GM12878 (cell line): ENCODE results near the gene MED13L. TPM values are rescaled to one million over a fixed set of nuclear protein-coding genes. Genes with fewer than 3 reads are reported as not detected.

Source experiments
- ATAC-seq: fragments of 200-7000 bp; cut with Tn5 transposase; 3 replicates; pipeline ENCODE4 v1.9.1; 2020; ENCODE audit warnings: mild to moderate bottlenecking, moderate library complexity
- BruUV-seq: library from RNA; stranded (reverse); fragments of 400-500 nt; replicated peaks from 2 replicates; lab custom pipeline; 2021; lab: Mats Ljungman, UMichigan
- CTCF ChIA-PET: fragments of 300-600 bp; sonication (Branson Sonifier 250); formaldehyde crosslinking; extraction: SDS; loops from one replicate; lab custom pipeline; 2021; ENCODE audit warnings: inconsistent platforms; lab: Yijun Ruan, JAX
- POLR2A ChIA-PET: fragments of 350-600 bp; formaldehyde crosslinking; extraction: SDS; loops from one replicate; lab custom pipeline; 2021; ENCODE audit warnings: inconsistent platforms; lab: Charles Lee
- RAD21 ChIA-PET: fragments of 300-600 bp; sonication (Branson Sonifier 250); formaldehyde crosslinking; loops from one replicate; lab custom pipeline; 2023; ENCODE audit warnings: antibody characterized with exemption; ENCODE audit not compliant: unreplicated experiment; lab: Charles Lee
- SMC1A ChIA-PET: fragments of 300-600 bp; sonication (Branson Sonifier 250); formaldehyde crosslinking; loops from one replicate; lab custom pipeline; 2023; ENCODE audit not compliant: unreplicated experiment, uncharacterized antibody; lab: Charles Lee
- DNase-seq: peaks from one replicate; pipeline ENCODE4 v3.0.0-alpha.2; 2011; ENCODE audit warnings: low read depth, low spot score
- FAIRE-seq: peaks from 3 replicates; lab custom pipeline; 2011; peaks lifted over from hg19 to GRCh38; lab: Jason Lieb, UNC
- H2AFZ ChIP-seq: 2 replicates; pipeline ENCODE4 v1.6.0; 2011; ENCODE audit warnings: low read depth, low read length, control low read depth; ENCODE audit not compliant: control insufficient read depth
- H3K27ac ChIP-seq: 2 replicates; pipeline ENCODE4 v1.5.1; 2011; ENCODE audit warnings: control low read depth; ENCODE audit not compliant: control insufficient read depth, insufficient read depth
- H3K27me3 ChIP-seq, 2 experiments: replicated peaks in 1 of 2; 2 replicates each; pipeline versions ENCODE4 v1.6.0 to v1.6.1; 2011; ENCODE audit warnings: low read length in 1 of 2; ENCODE audit not compliant: control insufficient read depth in 2 of 2, insufficient read depth in 2 of 2
- H3K36me3 ChIP-seq, 2 experiments: 2 replicates each; pipeline ENCODE4 v1.5.1; 2011; ENCODE audit warnings: low read length in 1 of 2; ENCODE audit not compliant: control insufficient read depth in 2 of 2, insufficient read depth in 2 of 2
- H3K4me1 ChIP-seq: 2 replicates; pipeline ENCODE4 v1.6.1; 2011; ENCODE audit warnings: mild to moderate bottlenecking, low read length, moderate library complexity, mixed read lengths; ENCODE audit not compliant: control insufficient read depth, insufficient read depth
- H3K4me2 ChIP-seq: 2 replicates; pipeline ENCODE4 v1.6.0; 2011; ENCODE audit warnings: control low read depth; ENCODE audit not compliant: control insufficient read depth, insufficient read depth
- H3K4me3 ChIP-seq: fragments of 200-600 bp; sonication (generic); 2 replicates; pipeline ENCODE4 v1.5.1; 2016
- H3K79me2 ChIP-seq: 2 replicates; pipeline ENCODE4 v1.6.0; 2011; ENCODE audit warnings: low read length; ENCODE audit not compliant: control insufficient read depth, insufficient read depth
- H3K9ac ChIP-seq: 2 replicates; pipeline ENCODE4 v1.8.0; 2011; ENCODE audit warnings: low read length, control low read depth, mixed read lengths; ENCODE audit not compliant: control insufficient read depth, insufficient read depth
- H3K9me3 ChIP-seq: replicated peaks from 3 replicates; pipeline ENCODE4 v1.5.1; 2011; ENCODE audit warnings: mild to moderate bottlenecking, low read length; ENCODE audit not compliant: control insufficient read depth, insufficient read depth
- H4K20me1 ChIP-seq: 2 replicates; pipeline ENCODE4 v1.6.0; 2011; ENCODE audit not compliant: control insufficient read depth, insufficient read depth
- CBX5 ChIP-seq: sonication (generic); IDR thresholded peaks from 2 replicates; pipeline ENCODE4 v1.6.1; 2016; ENCODE audit warnings: low read depth, moderate library complexity, mild to moderate bottlenecking, inconsistent platforms
- CTCF ChIP-seq, 3 experiments: IDR thresholded peaks in 2 of 3; conservative IDR thresholded peaks in 1 of 3; 2 replicates each; pipeline ENCODE4 v1.5.1; 2011; ENCODE audit warnings: low read depth in 3 of 3, low read length in 3 of 3, mild to moderate bottlenecking in 3 of 3, control low read depth in 2 of 3, moderate library complexity in 2 of 3, inconsistent platforms in 1 of 3, mixed read lengths in 1 of 3; ENCODE audit not compliant: control insufficient read depth in 2 of 3, insufficient read depth in 1 of 3; ENCODE audit errors: extremely low read depth in 1 of 3
- E2F8 ChIP-seq: fragments of 450-650 bp; IDR thresholded peaks from 2 replicates; pipeline ENCODE4 v1.6.1; 2018; ENCODE audit warnings: mild to moderate bottlenecking, low read depth, moderate library complexity; ENCODE audit not compliant: partially characterized antibody
- EZH2 ChIP-seq: IDR thresholded peaks from 2 replicates; pipeline ENCODE4 v1.6.1; 2012; ENCODE audit warnings: low read depth, mild to moderate bottlenecking, control low read depth, inconsistent platforms, low read length, borderline replicate concordance; ENCODE audit not compliant: control insufficient read depth
- GATAD2B ChIP-seq: fragments of 450-650 bp; conservative IDR thresholded peaks from 2 replicates; pipeline ENCODE4 v1.6.1; 2017; ENCODE audit warnings: low read depth, mild to moderate bottlenecking, moderate library complexity
- MXI1 ChIP-seq: fragments of 150-350 bp; IDR thresholded peaks from 2 replicates; pipeline ENCODE4 v1.6.1; 2011; ENCODE audit warnings: low read depth, mild to moderate bottlenecking, inconsistent platforms, low read length, improper control_type of control experiment
- PAX5 ChIP-seq: IDR thresholded peaks from 2 replicates; pipeline ENCODE4 v1.6.1; 2011; ENCODE audit warnings: low read depth, low read length, borderline replicate concordance
- POLR2A ChIP-seq: IDR thresholded peaks from 2 replicates; pipeline ENCODE4 v1.6.1; 2011; ENCODE audit warnings: low read depth, mild to moderate bottlenecking, low read length
- REST ChIP-seq: IDR thresholded peaks from 2 replicates; pipeline ENCODE4 v1.6.1; 2012; ENCODE audit warnings: mild to moderate bottlenecking, low read depth, low read length
- STAT3 ChIP-seq: IDR thresholded peaks from 2 replicates; pipeline ENCODE4 v1.6.1; 2011; ENCODE audit warnings: low read depth, low read length, improper control_type of control experiment
- ZBED1 ChIP-seq: IDR thresholded peaks from 2 replicates; pipeline ENCODE4 v1.6.1; 2016; ENCODE audit warnings: borderline replicate concordance
- WGBS: methylation state at CpG from one replicate; pipeline ENCODE4 v1.1.6; 2016; ENCODE audit warnings: low lambda C conversion rate; ENCODE audit not compliant: insufficient replicate concordance, insufficient coverage; ENCODE audit errors: missing lambda C conversion rate; 5-methylcytosine and 5-hydroxymethylcytosine counted together
- in situ Hi-C: fragments of 300-500 bp; cut with MboI; formaldehyde crosslinking; loops from 9 replicates; pipeline ENCODE4 v1.14.3; 2018; ENCODE audit warnings: mixed read lengths
- intact Hi-C: fragments of 100-400 bp; cut with micrococcal nuclease; formaldehyde crosslinking; loops from one replicate; pipeline ENCODE4 v1.14.2; 2022; ENCODE audit not compliant: unreplicated experiment
- polyA plus RNA-seq, 11 experiments: library from polyadenylated mRNA; depleted of rRNA in 4 of 11; unstranded in 6 of 11; stranded (reverse) in 5 of 11; fragments of >200 nt; fragmentation: Nextera tagmentation in 4 of 11; fragmentation: Illumina TruSeq in 1 of 11; extraction: Ambion mirVana in 4 of 11; extraction: Trizol in 1 of 11; gene quantifications; 1 replicate in 1 of 11; 2 replicates in 10 of 11; pipeline versions ENCODE4 v1.2.1 to v1.2.3, GENCODE V29; 2011 to 2016; ENCODE audit warnings: inconsistent platforms in 2 of 11, missing spikeins in 2 of 11, low read depth in 1 of 11
- total RNA-seq, 4 experiments: library from RNA; depleted of rRNA in 3 of 4; stranded (reverse); fragments of >200 nt in 3 of 4; fragmentation: Illumina TruSeq in 1 of 4; extraction: Trizol in 1 of 4; gene quantifications; 2 replicates each; pipeline versions ENCODE4 v1.2.1 to v1.2.3, GENCODE V29; 2013 to 2021

The MED13L gene
- total and polyA plus RNA-seq, 10 of the 15 experiments (the other 5 are each of a cell fraction or from before 2014, with no cell fraction given): 3.7 to 30.1 (median 9.1) TPM

GRCh38 chr12:116157845-116158267, 119.6 kb downstream of the MED13L start:
- POLR2A ChIA-PET: no interaction called here
- intact Hi-C loops: no loop called here

More at GRCh38 chr12:116157845-116158267, 119.6 kb downstream of the MED13L start:
- FAIRE-seq: no peak
- ChIA-PET CTCF (no interaction called here), SMC1A (interaction anchor here (0.7 kb wide), 1 partner anchor 364 kb away, joined by 4 read pairs; no protein-coding TSS in a partner anchor), RAD21 (no interaction called here)
- no peak overlapping the region for H2AFZ ChIP-seq
- ATAC-seq: no peak
- no peak for DNase-seq
- no peak overlapping the region for H3K4me2 ChIP-seq
- WGBS: 52% methylated on average over 5 of the region's 5 CpGs
- H3K4me1 ChIP-seq: no peaks in the 10 kb centered on the region
- no peak overlapping the region for H3K9ac ChIP-seq
- in situ Hi-C loops: no loop called here
- no peaks in the 10 kb centered on the region for H3K36me3 ChIP-seq
- no peaks in the 10 kb centered on the region for H3K9me3 ChIP-seq
- no TSS peak for BruUV-seq
- no peak overlapping the region for H3K4me3 ChIP-seq
- H3K27me3 ChIP-seq: no peaks in the 10 kb centered on the region
- no peak for TF ChIP-seq EZH2
- no peak for TF ChIP-seq REST
- no peak for TF ChIP-seq PAX5
- TF ChIP-seq GATAD2B: no peak
- no peak for TF ChIP-seq STAT3
- no peak for TF ChIP-seq POLR2A
- no peak for TF ChIP-seq E2F8
- TF ChIP-seq CTCF (IDR thresholded peaks at IDR 0.05 in 2 of 3, conservative IDR thresholded peaks at IDR 0.05 in 1 of 3; ENCODE audit: control insufficient read depth in 2 of 3, extremely low read depth in 1 of 3, insufficient read depth in 1 of 3, low read depth in 3 of 3, low read length in 3 of 3): no peak
- no peak for TF ChIP-seq ZBED1
- no peak for TF ChIP-seq CBX5
- TF ChIP-seq MXI1: no peak
- no peak overlapping the region for H3K27ac ChIP-seq
- H4K20me1 ChIP-seq: no peaks in the 10 kb centered on the region; the same call in 1 of the 2 replicates
- no peaks in the 10 kb centered on the region for H3K79me2 ChIP-seq
